ENCODE measurements around the gene DOCK8.

DNA sequence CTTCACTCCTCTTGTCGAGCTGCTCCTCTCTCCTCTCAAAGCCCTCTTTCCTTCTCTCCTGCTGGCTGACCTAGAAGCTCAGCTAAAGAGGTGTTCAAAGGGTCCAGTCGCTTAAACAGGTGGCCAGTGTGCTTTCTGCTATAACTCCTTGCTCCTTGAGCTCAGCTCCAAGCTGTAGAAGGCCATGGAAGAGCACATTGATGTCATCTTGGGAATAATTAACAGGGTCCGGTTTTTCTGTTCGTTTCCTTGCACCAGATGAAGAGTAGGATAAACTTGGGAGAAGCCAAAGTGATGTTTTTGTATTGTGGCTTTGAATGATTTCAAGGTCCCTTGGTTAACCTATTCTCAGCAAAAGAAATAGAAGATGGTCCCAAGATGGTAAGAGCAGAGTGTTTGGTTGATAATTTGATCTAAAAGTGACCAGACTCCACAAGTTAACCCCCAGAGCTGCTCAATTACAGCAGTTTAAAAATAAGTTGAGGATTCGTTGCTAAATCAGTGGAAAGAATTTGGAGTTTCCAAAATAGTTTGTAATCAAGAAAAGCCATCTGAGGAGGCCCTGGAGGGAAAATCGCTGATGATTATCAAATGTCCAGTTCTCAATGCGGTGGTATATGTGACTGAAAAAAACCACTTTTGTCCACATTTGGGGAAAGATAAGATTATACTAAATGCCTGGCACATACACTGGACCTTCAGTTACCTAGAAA is 148.1 kb downstream of the DOCK8 start:
- TF ChIP-seq, protein P1, sequence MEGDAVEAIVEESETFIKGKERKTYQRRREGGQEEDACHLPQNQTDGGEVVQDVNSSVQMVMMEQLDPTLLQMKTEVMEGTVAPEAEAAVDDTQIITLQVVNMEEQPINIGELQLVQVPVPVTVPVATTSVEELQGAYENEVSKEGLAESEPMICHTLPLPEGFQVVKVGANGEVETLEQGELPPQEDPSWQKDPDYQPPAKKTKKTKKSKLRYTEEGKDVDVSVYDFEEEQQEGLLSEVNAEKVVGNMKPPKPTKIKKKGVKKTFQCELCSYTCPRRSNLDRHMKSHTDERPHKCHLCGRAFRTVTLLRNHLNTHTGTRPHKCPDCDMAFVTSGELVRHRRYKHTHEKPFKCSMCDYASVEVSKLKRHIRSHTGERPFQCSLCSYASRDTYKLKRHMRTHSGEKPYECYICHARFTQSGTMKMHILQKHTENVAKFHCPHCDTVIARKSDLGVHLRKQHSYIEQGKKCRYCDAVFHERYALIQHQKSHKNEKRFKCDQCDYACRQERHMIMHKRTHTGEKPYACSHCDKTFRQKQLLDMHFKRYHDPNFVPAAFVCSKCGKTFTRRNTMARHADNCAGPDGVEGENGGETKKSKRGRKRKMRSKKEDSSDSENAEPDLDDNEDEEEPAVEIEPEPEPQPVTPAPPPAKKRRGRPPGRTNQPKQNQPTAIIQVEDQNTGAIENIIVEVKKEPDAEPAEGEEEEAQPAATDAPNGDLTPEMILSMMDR (IDR thresholded peaks at IDR 0.05; ENCODE audit: low read length), result no peak
- TF ChIP-seq EZH2 (IDR thresholded peaks at IDR 0.05; ENCODE audit: borderline replicate concordance, low read length), result no peak

Data from OCI-LY1 (cell line).